GM19328 (cell line): ENCODE measurements around the gene CAMK2G.
"Not testable (repeated sequence)": the region's sequence is repeated elsewhere in the genome, so short reads cannot be mapped to it uniquely, and the experiment has no call there.

Experiments
- ATAC-seq: cut with Tn5 transposase; IDR thresholded peaks from one replicate; pipeline ENCODE4 v1.9.1; 2021; ENCODE audit warnings: mild to moderate bottlenecking, moderate library complexity; ENCODE audit not compliant: unreplicated experiment

Gene CAMK2G

GRCh38 chr10:73842349-73842748 is 32.0 kb downstream of the CAMK2G start:
- no peak for ATAC-seq

- ATAC-seq: no peak
These were observed 32.6 kb downstream of the CAMK2G start for GRCh38 chr10:73841526-73842285.

- ATAC-seq: no peak
These were observed 33.3 kb downstream of the CAMK2G start for GRCh38 chr10:73841061-73841421.

- no peak for ATAC-seq
These were observed 33.8 kb downstream of the CAMK2G start for GRCh38 chr10:73840403-73841060.

- ATAC-seq: no peak
These were observed 34.3 kb downstream of the CAMK2G start for GRCh38 chr10:73840056-73840402.

GRCh38 chr10:73839276-73839966 is 34.9 kb downstream of the CAMK2G start:
- no peak for ATAC-seq

- no peak for ATAC-seq
These were observed 35.5 kb downstream of the CAMK2G start for GRCh38 chr10:73838827-73839226.

- no peak for ATAC-seq
These were observed 36.3 kb downstream of the CAMK2G start for GRCh38 chr10:73838008-73838567.

GRCh38 chr10:73837072-73837471 is 37.3 kb downstream of the CAMK2G start:
- ATAC-seq: no peak

GRCh38 chr10:73836427-73836980 is 37.9 kb downstream of the CAMK2G start:
- ATAC-seq: no peak

GRCh38 chr10:73829090-73829489 is 45.3 kb downstream of the CAMK2G start:
- not testable (repeated sequence) for ATAC-seq

- no peak for ATAC-seq
These were observed 46.2 kb downstream of the CAMK2G start for GRCh38 chr10:73828161-73828560.

- ATAC-seq: no peak
These were observed 46.8 kb downstream of the CAMK2G start for GRCh38 chr10:73827346-73828089.

GRCh38 chr10:73824146-73824725 is 50.1 kb downstream of the CAMK2G start:
- ATAC-seq: no peak

GRCh38 chr10:73823391-73823790 is 51.0 kb downstream of the CAMK2G start:
- ATAC-seq: no peak

GRCh38 chr10:73819513-73820093 is 54.8 kb downstream of the CAMK2G start:
- no peak for ATAC-seq

GRCh38 chr10:73819081-73819480 is 55.3 kb downstream of the CAMK2G start:
- ATAC-seq: no peak

GRCh38 chr10:73818402-73818801 is 56.0 kb downstream of the CAMK2G start:
- no peak for ATAC-seq

- ATAC-seq: no peak
These were observed 56.5 kb downstream of the CAMK2G start for GRCh38 chr10:73817826-73818225.
